HG03565 (cell line): ENCODE results near the gene KCNQ5.
"Not testable (repeated sequence)": the region's sequence is repeated elsewhere in the genome, so short reads cannot be mapped to it uniquely, and the experiment has no call there.

Experiments
- ATAC-seq: cut with Tn5 transposase; IDR thresholded peaks from one replicate; pipeline ENCODE4 v1.9.1; 2021; ENCODE audit warnings: mild to moderate bottlenecking, moderate library complexity; ENCODE audit not compliant: unreplicated experiment

The KCNQ5 gene

GRCh38 chr6:73227606-73228255 lies 605.9 kb downstream of the KCNQ5 start:
- ATAC-seq = no peak

GRCh38 chr6:73231986-73232391 lies 610.1 kb downstream of the KCNQ5 start:
- ATAC-seq = no peak

- no peak for ATAC-seq
Observed at GRCh38 chr6:73233048-73233447, 611.2 kb downstream of the KCNQ5 start.

GRCh38 chr6:73233971-73234370 lies 612.1 kb downstream of the KCNQ5 start:
- not testable (repeated sequence) for ATAC-seq

- ATAC-seq = no peak
Observed at GRCh38 chr6:73234733-73235132, 612.9 kb downstream of the KCNQ5 start.

- ATAC-seq = no peak
Observed at GRCh38 chr6:73236144-73236750, 614.4 kb downstream of the KCNQ5 start.

GRCh38 chr6:73240730-73241129 lies 618.9 kb downstream of the KCNQ5 start:
- ATAC-seq = no peak

GRCh38 chr6:73242001-73242400 lies 620.1 kb downstream of the KCNQ5 start:
- no peak for ATAC-seq
